Measurements from ENCODE around the gene ANKRD30A. TPM values are rescaled to one million over a fixed set of nuclear protein-coding genes. Genes with fewer than 3 reads are reported as not detected.

Gene ANKRD30A
- total and polyA plus RNA-seq, 4 donors = not detected

- H3K27ac ChIP-seq (ENCODE audit: low read depth in 1 of 2, low read length in 2 of 2) = no peak overlapping the region
- WGBS = 70% methylated on average over 1 of the region's 1 CpG
Observed at GRCh38 chr10:37109000-37109399, 16.4 kb upstream of the ANKRD30A start.

DNA sequence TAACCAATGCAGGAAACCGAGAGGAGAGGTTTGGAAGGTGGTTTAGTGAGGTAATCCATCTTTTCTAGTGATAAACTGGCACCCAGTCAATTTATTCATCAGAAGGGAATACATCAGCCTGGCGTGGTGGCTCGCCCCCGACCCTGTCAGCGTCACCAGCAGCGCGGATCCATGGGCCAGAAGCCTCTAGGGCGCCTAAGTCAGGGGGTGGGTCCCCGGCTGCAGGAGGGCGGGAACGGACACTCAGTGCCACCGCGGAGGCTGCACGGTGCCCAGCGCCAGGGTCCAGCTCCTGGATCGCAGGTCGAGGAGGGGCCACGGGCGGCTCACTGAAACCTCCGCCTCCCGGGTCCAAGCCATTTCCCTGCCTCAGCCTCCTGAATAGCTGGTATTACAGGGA lies 866 bp upstream of the ANKRD30A start:
- WGBS = 91% methylated on average over 21 of the region's 21 CpGs

More at GRCh38 chr10:37109000-37109399, 16.4 kb upstream of the ANKRD30A start:
- H3K9me3 ChIP-seq (ENCODE audit: control insufficient read depth in 4 of 4, low read length in 3 of 4) = no peaks in the 10 kb centered on the region
- no peak overlapping the region for H3K9ac ChIP-seq (ENCODE audit: low read depth in 1 of 2, low read length in 2 of 2)
- H3K4me1 ChIP-seq (ENCODE audit: control insufficient read depth in 4 of 4, insufficient read depth in 4 of 4, low read length in 3 of 4) = no peaks in the 10 kb centered on the region
- no peaks in the 10 kb centered on the region for H3K36me3 ChIP-seq (ENCODE audit: control insufficient read depth in 4 of 4, insufficient read depth in 3 of 4, low read depth in 1 of 4, low read length in 3 of 4)
- no peak overlapping the region for H3K4me3 ChIP-seq (ENCODE audit: low read depth in 1 of 3, low read length in 3 of 3)
- H3K27me3 ChIP-seq (ENCODE audit: control insufficient read depth in 4 of 4, insufficient read depth in 4 of 4, low read length in 3 of 4) = no peaks in the 10 kb centered on the region
- DNase-seq (ENCODE audit: low spot score) = no peak
- no peak for TF ChIP-seq YY1 (IDR thresholded peaks at IDR 0.05)
- no peak for TF ChIP-seq ATF3 (IDR thresholded peaks at IDR 0.05)
- no peak for TF ChIP-seq NR2F2 (IDR thresholded peaks at IDR 0.05)
- no peak for TF ChIP-seq RAD21 (IDR thresholded peaks at IDR 0.05)
- TF ChIP-seq SP1 (IDR thresholded peaks at IDR 0.05) = no peak
- no peak for TF ChIP-seq JUND (IDR thresholded peaks at IDR 0.05)
- TF ChIP-seq HNF4G (IDR thresholded peaks at IDR 0.05) = no peak
- no peak for TF ChIP-seq FOXA2 (IDR thresholded peaks at IDR 0.05)

More for the DNA sequence above, 866 bp upstream of the ANKRD30A start:
- no peaks in the 10 kb centered on the region for H3K36me3 ChIP-seq (ENCODE audit: control insufficient read depth in 4 of 4, insufficient read depth in 3 of 4, low read depth in 1 of 4, low read length in 3 of 4)
- no peaks in the 10 kb centered on the region for H3K4me1 ChIP-seq (ENCODE audit: control insufficient read depth in 4 of 4, insufficient read depth in 4 of 4, low read length in 3 of 4)
- no peak overlapping the region for H3K9ac ChIP-seq (ENCODE audit: low read depth in 1 of 2, low read length in 2 of 2)
- H3K4me3 ChIP-seq (ENCODE audit: low read depth in 1 of 3, low read length in 3 of 3) = no peak overlapping the region
- H3K27ac ChIP-seq (ENCODE audit: low read depth in 1 of 2, low read length in 2 of 2) = no peak overlapping the region
- TF ChIP-seq RAD21 (IDR thresholded peaks at IDR 0.05) (no peak), YY1 (IDR thresholded peaks at IDR 0.05) (no peak), FOXA1 (IDR thresholded peaks at IDR 0.05) (no peak), GABPA (IDR thresholded peaks at IDR 0.05 in 1 of 2, conservative IDR thresholded peaks at IDR 0.05 in 1 of 2) (no peak), HNF4A (conservative IDR thresholded peaks at IDR 0.05) (no peak), HNF4G (IDR thresholded peaks at IDR 0.05) (no peak), FOXA2 (IDR thresholded peaks at IDR 0.05) (no peak), JUND (IDR thresholded peaks at IDR 0.05) (no peak), NR2F2 (IDR thresholded peaks at IDR 0.05) (no peak), RXRA (IDR thresholded peaks at IDR 0.05) (no peak), EGR1 (IDR thresholded peaks at IDR 0.05; ENCODE audit: low read depth in 2 of 2) (no peak), TAF1 (conservative IDR thresholded peaks at IDR 0.05) (no peak)
- TF ChIP-seq, protein P1, sequence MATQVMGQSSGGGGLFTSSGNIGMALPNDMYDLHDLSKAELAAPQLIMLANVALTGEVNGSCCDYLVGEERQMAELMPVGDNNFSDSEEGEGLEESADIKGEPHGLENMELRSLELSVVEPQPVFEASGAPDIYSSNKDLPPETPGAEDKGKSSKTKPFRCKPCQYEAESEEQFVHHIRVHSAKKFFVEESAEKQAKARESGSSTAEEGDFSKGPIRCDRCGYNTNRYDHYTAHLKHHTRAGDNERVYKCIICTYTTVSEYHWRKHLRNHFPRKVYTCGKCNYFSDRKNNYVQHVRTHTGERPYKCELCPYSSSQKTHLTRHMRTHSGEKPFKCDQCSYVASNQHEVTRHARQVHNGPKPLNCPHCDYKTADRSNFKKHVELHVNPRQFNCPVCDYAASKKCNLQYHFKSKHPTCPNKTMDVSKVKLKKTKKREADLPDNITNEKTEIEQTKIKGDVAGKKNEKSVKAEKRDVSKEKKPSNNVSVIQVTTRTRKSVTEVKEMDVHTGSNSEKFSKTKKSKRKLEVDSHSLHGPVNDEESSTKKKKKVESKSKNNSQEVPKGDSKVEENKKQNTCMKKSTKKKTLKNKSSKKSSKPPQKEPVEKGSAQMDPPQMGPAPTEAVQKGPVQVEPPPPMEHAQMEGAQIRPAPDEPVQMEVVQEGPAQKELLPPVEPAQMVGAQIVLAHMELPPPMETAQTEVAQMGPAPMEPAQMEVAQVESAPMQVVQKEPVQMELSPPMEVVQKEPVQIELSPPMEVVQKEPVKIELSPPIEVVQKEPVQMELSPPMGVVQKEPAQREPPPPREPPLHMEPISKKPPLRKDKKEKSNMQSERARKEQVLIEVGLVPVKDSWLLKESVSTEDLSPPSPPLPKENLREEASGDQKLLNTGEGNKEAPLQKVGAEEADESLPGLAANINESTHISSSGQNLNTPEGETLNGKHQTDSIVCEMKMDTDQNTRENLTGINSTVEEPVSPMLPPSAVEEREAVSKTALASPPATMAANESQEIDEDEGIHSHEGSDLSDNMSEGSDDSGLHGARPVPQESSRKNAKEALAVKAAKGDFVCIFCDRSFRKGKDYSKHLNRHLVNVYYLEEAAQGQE (IDR thresholded peaks at IDR 0.05) = no peak
- TF ChIP-seq, protein P2, sequence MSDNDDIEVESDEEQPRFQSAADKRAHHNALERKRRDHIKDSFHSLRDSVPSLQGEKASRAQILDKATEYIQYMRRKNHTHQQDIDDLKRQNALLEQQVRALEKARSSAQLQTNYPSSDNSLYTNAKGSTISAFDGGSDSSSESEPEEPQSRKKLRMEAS (IDR thresholded peaks at IDR 0.05) = no peak
- TF ChIP-seq, protein P3, sequence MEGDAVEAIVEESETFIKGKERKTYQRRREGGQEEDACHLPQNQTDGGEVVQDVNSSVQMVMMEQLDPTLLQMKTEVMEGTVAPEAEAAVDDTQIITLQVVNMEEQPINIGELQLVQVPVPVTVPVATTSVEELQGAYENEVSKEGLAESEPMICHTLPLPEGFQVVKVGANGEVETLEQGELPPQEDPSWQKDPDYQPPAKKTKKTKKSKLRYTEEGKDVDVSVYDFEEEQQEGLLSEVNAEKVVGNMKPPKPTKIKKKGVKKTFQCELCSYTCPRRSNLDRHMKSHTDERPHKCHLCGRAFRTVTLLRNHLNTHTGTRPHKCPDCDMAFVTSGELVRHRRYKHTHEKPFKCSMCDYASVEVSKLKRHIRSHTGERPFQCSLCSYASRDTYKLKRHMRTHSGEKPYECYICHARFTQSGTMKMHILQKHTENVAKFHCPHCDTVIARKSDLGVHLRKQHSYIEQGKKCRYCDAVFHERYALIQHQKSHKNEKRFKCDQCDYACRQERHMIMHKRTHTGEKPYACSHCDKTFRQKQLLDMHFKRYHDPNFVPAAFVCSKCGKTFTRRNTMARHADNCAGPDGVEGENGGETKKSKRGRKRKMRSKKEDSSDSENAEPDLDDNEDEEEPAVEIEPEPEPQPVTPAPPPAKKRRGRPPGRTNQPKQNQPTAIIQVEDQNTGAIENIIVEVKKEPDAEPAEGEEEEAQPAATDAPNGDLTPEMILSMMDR (IDR thresholded peaks at IDR 0.05; ENCODE audit: low read depth, low read length, missing input control) = no peak
- no peak for DNase-seq (ENCODE audit: low spot score)
- H3K9me3 ChIP-seq (ENCODE audit: control insufficient read depth in 4 of 4, low read length in 3 of 4) = peaks cover 0 to 3% (median 0%) of the 10 kb centered on the region in 4 donors
- no peaks in the 10 kb centered on the region for H3K27me3 ChIP-seq (ENCODE audit: control insufficient read depth in 4 of 4, insufficient read depth in 4 of 4, low read length in 3 of 4)

Measured in liver (tissue), 9 donors.